NCI-H2196 treated with DMSO at 0.1 percent for 48 hours (cell line): ENCODE results near the gene DNASE1L1.

Experiments used
- DNase-seq: peaks from one replicate; lab custom pipeline; 2025; ENCODE audit not compliant: unreplicated experiment; lab: John Stamatoyannopoulos, UW

Gene DNASE1L1

DNA sequence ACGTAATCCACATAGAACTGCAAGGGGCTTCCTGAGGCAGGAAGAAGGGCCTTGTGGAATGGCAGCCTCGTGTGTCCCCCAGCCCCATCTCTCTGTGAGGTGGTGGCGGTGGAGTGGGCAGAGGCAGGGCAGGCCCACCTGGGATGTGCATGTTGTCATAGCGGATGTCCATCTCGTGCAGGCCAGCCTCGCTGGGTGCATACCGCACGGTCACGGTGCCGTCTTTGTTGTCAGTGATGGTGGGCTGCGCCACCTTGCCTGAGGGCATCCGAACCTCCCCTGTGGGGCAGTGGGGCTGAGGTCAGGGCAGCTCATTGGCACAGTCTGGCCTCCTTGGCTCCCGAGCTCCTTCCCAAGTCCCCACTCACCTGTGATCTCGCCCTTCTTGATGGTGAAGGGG, 55.0 kb downstream of the DNASE1L1 start:
- no peak for DNase-seq

GRCh38 chrX:154353172-154353843, 55.7 kb downstream of the DNASE1L1 start:
- DNase-seq: no peak

GRCh38 chrX:154352466-154352865, 56.6 kb downstream of the DNASE1L1 start:
- no peak for DNase-seq

GRCh38 chrX:154352012-154352401, 57.0 kb downstream of the DNASE1L1 start:
- no peak for DNase-seq
